DMS114 treated with DMSO at 0.1 percent for 48 hours (cell line): Measurements from ENCODE around the gene PPM1H.
"Not testable (repeated sequence)": the region's sequence is repeated elsewhere in the genome, so short reads cannot be mapped to it uniquely, and the experiment has no call there.

Experiments
- DNase-seq: peaks from one replicate; lab custom pipeline; 2025; ENCODE audit not compliant: unreplicated experiment; lab: John Stamatoyannopoulos, UW

PPM1H gene

DNA sequence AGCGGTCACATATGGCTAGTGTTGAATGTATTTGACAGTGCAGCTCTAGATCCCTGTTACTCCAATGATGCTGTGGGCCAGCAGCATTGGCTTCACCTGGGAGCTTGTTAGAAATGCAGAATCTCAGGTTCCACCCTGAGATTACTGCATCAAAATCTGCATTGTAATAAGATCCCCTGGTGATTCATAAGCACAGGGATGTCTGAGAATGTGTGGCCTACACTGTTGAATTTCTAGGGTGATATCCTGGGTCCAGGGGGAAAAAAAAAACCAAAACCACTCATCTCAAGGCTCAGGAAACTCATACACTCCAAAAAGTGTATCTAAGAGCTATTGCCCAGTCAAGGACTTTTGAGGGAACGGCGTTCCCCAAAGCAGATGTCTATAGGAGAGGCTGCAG, 196.8 kb downstream of the PPM1H start:
- DNase-seq = no peak

DNA sequence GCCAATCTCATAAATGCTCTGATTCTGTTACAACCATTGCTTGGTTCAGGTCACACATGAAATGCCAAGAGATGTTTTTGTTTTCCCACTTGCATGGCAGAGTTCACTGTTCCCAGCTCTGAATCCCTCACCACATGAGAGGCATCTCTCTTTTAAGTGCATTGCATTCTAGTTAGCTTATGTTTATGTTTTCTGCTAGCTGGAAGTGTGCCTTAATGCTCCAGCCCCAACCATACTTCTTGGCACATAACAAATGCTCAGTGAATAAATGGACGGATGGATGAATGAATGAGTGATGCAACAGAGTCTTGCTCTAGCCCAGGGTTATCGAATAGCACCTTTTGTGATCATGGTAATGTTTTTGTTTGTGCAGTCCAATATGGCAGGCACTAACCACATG, 197.3 kb downstream of the PPM1H start:
- no peak for DNase-seq

DNA sequence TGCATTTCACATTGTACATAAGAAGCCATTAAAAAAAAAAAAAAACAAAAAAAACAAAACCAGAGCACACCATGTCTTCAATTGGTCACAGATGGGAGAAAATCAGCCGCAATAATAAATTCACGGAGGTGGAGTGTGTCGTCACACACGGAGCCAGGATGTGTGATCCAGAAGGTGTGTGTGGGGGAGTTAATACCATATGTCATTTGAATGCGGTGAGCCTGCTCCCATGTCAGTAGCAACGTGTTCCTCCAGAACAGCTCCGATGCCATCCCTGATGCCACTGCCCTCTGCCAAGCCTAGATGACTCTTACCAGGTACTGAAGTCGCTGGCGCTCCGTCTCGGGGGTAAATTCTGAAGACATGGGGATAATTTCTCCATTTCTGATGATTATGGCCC, 197.8 kb downstream of the PPM1H start:
- DNase-seq = no peak

DNA sequence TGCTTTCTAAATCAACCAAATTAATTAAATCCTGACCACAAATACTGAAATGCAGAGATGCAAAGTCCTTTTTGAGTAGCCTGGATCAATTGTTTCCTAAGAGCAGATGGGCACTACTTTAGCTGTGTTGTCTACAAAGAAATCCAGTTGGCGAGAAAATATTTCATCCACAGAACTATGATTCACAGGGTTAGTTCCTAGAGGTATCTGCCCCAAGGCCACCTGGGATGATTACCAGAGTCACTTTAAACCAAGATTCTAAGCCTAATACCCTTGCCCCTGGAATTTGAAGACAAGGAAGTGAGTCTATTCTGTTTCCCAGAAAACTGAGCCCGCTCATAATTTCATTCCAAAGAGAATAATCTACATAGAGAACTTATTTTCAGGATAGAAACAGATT, 198.4 kb downstream of the PPM1H start:
- DNase-seq = no peak

DNA sequence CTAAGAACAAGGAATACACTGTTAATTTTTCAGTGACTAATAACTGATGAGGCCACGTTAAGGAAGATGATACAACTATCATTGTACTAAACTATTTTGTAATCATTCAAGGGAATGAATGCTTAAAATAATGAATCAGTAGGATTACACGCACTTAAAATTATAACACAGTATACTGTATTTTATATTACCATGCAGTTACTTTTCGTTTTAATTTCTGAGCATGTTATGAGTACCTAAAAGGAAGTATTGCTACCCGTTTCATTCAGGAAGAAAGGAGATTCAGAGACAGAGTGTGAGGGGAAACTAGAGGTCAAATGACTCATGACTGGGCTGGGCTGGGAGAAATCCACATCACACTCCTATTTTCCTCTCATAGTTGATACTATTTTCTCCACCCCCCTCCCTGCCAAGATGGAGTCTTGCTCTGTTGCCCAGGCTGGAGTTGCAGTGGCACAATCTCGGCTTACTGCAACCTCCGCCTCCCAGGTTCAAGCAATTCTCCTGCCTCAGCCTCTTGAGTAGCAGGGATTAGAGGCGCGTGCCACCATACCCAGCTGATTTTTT, 202.0 kb downstream of the PPM1H start:
- no peak for DNase-seq

DNA sequence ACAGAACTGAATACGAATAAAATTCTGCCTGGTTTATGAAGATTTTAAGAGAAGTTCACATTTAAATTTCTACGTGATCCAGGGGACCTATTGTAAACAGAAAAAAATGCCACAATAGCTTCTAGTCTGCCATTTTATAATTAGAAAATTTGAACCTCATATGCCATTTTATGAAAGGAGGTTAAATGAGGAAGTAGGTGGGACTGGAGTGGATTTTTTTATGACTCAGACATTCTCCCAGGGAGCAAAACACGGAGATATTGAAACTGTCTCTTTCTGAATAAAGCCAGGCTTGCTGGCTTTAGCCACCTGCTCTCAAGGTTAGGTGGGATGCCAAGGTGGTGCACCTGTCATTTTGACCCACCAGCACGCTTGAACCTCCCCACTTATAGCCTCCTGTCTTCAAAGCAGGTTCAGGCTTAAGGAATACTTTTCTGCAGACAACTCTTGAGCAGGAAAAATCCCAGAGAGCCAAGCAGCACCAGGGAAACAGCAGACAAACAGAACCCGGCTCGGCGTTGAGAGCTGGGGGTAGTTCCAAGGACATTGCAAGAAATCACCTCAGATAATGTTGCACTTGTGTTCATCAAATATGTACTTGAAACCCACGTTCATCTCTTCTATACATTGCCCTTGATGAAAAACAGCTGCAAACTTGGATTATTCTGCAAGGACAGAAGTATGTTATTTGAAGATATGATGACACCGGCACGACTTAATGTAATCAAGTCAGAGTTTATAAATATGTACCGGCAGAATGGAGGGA, 203.7 kb downstream of the PPM1H start:
- no peak for DNase-seq

DNA sequence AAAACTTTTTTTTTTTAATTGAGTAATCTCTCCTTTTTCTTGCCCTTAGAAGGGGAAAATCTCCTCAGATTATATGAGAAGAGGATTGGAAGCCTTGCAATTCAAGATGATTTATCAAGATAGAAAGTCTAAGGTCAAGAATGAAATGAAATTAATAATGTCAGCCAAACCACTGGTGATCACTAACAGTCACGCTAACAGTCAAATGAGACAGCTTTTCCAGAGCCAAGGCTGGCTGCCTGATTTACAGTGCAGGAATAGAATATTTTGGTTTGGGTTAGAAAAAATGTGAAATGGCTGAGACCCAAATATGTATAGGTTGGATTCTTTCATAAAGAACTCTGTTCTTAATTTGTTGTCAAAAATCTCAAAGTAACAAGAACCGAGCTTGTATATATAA, 204.3 kb downstream of the PPM1H start:
- no peak for DNase-seq

DNA sequence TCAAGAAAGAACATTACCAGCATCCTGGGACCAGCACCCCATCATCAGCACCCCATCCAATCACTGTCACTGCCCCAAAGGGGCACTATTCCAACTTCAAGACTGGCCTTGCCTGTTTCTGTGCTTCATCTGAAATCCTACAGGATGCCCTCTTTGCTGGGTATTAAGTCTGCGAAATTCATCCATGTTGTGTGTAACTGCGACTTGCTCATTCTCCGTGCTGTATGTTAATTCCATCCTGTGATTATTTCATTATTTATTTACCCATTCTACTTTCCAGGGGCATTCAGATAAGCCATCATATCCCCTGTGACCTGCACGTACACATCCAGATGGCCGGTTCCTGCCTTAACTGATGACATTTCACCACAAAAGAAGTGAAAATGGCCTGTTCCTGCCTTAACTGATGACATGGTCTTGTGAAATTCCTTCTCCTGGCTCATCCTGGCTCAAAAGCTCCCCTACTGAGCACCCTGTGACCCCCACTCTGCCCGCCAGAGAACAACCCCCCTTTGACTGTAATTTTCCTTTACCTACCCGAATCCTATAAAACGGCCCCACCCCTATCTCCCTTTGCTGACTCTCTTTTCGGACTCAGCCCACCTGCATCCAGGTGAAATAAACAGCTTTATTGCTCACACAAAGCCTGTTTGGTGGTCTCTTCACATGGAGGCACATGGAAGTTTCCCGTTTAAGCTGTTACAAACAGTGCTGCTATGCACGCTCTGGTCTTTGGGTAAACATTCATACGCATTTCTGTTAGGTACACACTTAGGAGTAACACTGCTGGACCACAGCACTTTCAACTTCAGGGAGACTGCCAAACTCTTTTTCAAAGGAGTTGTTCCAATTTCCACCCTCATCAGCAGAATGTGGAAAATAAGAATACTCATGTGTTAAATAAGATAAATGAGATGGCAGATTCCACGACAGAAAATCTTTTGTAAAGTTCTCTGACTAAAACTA, 205.1 kb downstream of the PPM1H start:
- DNase-seq = not testable (repeated sequence)

DNA sequence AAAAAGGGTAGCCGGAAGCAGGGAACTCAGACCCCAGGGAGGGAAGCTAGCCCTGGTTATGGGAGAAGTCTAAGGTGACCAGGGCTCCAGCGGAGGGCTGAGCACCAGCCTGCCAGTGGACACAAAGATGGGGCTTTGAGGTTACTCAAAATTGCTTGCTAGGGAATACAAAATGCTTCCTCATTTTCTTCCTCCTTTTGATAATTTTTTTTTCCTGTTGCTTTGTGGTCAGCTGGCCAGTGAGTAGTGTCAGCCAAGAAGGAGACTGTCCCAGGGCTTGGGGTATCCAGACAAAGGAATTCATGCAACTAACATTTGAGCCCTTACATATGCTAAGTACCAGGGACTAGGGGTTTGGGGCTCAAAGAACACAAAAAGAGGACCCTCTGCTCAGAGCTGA, 206.2 kb downstream of the PPM1H start:
- no peak for DNase-seq

DNA sequence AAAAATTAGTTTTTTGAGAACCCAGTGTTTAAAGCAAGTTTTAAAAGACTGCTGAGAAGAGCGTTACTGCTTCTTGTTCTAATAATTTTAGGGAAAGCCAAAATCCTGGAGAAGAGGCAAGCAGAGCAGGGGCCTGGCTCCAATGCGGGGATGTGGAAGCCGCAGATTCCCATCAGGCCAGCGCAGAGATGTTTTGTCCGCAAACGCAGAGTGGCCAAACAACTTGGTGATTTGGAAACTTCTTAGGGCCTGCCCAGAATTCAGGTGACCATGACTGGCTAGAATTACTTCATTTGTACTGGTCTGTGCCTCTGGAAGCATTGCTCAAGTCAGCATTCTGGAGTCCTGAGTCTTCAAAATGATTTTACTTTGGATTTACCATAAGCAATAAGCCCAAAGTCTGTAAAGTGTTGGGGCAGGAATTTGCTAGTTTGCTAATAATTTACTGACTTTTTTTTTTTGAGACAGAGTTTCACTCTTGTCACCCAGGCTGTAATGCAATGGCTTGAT, 208.4 kb downstream of the PPM1H start:
- no peak for DNase-seq

DNA sequence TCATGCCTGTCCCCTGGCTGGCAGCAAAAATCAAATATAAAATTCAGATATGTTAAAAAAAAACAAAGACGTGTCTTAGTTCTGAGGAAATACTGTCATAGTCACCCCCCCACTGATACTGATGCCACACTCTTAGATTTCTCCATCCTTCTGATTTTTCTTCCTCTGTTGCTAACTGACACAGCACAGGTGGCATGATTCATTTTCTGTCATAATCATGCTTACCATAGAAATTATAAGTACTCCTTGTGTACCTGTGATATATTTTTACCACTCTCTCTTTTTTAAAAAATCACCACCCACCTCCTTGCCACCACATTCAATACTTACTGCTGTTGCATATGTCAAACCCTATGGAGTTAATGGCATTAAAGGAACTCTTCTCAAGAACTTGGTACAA, 209.2 kb downstream of the PPM1H start:
- no peak for DNase-seq

DNA sequence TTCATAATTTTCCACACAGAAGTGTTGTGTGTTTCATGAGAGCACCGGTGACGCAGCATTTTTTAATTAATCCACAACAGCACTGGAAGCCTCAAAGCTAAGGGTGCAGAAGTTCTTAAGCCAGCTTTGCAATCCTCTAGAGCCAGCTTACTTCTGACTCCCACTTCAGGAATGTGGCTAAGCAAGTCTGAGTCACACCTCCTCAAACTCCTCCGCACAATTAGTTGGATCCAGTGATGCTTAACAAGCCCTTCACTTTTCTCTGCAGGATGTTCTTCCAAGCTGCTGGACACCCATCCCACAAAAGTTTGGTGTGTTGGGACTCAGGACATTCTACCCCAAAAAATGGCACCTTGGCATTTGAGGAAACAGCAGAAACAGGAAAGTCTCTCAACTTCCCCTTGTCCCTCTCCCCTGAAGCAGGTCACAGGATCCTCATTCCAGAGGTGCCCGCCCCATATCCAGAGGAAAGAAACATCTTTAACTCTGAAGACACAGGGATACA, 210.0 kb downstream of the PPM1H start:
- no peak for DNase-seq

DNA sequence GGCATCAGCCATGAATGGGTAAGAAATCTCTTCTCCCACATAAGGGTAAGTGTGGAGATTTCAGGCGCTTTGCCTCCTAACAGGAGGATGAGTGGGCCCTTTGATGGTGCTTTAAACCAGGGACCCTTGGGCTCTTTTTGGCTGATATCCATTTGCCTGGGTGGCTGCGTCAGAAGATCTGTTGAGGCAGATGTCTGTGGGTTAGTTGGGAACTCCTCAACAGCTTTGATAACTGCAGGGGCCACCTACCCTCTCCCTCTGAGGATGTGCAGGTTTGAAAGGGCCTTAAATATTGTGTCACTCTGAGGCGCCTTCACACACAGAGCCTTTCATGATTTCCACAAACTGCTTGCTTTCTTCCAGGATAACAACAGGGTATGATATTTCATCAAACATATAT, 210.7 kb downstream of the PPM1H start:
- DNase-seq = no peak

DNA sequence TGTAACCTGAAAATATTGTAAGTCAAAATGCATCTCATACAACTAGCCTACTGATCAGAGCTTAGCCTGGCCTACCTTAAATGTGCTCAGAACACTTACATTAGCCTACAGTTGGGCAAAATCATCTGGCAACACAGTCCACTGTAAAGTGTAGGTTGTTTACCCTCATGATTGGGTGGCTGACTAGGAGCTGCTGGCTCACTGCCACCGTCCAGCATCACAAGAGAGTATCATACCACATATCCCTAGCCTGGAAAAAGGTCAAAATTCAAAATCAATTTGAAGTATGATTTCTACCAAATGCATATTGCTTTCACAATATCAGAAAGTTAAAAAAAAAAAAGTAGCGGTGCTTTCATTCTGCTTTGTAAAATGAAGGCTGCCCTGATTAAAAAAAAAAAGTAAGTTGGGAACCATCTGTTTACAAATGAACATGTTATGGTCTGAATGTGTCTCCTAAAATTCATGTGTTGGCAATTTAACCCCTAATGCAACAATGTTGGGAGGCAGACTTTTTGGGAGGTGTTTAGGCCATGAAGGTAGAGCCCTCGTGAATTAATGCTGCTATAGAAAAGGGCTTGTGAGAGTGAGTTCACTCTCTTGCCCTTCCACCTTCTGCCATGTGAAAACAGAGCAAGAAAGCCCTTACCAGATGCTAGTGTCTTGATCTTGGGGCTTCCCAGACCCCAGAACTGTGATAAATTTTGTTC, 211.8 kb downstream of the PPM1H start:
- no peak for DNase-seq

DNA sequence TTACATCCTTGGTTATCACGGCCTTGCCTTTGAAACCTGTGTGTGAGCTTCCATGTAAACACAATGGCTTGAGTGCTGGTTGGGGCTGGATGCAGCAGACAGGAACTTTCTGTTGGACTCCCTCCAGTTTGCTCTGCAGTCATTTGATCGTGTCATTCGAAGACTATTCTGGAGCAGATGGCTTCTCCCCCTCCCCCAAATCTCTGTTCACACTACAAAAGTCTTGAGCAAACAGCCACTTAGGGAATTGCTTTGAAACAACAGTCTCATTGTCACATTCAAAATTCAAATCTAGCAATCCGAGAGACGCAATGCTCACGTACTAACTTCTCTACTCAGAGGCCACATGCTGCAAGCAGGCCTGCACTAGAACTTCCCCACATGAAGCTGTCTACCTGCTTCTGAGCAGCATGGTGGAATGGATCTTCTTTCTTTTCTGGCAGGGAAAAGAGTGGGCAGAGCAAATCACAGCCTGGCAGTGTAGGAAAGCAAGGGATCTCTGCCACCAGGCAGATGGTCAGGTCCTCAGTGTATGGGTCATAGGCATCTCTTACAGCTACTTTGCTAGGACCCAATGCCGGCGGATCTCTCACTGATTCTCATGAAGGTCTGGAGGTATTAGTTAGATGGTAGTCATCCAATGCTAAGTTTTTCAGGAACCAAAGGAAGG, 214.2 kb downstream of the PPM1H start:
- no peak for DNase-seq

DNA sequence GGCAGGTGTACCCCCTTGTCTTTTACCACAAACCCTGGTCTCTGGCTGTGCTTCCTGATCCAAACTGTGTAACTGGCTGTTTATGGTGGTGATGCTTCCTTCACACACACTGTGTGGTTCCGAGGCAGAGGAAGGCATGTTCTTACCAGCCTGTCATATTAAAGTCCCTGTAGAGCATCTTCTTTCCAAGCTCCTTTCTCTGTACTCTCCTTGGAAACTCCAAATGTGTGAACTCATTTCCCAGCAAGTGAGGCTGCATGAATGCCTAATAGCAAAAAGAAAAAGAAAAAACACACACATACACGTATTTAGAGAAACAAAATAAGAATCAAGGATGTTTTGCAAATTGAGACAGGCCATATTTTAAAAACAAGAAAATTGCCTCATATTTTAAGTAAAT, 214.9 kb downstream of the PPM1H start:
- no peak for DNase-seq

DNA sequence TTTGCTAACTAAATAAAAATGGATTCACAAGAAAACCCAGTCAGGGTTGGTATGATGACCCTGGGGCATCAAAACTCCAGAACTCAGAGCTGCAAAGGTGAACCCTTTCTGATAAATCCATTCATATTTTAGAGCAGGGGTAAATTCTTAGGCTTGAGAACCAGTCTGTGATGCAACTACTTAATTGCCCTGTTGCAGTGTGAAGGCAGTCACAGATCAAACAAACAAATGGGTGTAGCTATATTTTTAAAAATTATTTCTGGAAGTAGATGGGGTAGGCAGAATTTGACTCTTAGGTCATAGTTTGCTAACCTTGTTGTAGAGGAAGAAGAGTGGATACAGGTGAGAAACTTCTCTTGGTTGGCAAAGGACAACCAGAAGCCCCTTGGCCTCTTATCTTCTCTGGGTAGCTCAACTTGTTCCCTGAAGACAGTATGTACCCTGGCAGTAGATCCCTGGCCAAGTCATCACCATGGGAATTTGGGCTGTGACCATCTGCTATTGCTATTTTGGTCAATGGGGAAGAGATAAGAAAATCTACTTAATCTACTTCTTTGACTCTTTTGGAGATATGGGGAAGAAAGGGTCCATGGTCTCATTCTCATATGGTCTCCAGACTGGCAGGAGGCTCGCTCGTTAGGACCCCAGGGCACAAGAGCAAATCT, 216.1 kb downstream of the PPM1H start:
- DNase-seq = no peak

DNA sequence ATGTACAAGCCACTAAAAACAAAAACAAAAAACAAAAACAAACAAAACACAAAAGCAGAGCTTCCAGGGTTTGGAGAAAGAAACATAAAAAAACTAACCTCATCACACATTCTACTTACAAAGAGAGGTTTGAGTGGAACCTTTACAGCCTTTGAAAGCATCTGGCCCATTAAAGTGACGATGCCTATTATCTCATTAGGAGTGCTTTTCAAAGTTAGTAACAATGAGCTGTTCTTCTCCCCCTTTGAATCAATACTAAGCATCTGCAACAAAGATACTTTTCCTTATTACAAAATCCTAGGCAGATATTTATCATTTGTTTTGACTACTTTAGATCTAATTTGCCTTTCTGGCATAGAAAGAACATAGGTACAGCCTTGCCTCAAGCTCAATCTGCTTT, 217.3 kb downstream of the PPM1H start:
- no peak for DNase-seq

DNA sequence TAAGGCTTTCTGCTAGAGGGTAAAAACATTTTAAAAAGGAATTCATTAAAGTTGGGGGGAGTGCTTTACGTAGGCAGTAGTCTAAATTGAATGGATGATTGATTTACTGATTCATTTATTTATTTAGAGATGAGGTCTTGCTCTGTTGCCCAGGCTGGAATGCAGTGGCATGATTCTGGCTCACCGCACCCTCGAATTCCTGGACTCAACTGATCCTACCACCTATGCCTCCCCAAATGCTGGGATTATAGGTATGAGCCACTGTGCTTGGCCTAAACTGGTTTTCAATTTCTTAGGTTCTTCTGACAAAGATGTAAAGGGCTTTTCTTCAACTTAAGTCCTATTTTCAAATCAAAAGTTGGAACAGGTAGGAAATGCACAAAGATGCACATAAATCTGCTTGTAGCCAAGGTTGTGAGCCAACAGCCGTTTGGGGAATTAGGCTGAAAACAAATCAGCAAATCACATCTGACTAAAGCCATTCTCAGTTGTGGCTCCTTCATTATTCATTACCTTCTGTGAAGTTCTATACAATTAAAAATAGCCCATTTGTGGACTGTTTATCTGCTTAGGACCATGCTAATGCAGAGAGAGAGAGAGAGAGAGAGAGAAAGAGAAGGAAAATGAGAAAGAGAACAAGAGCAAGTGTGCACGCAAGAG, 218.0 kb downstream of the PPM1H start:
- DNase-seq = no peak
